Stimulated activated CD8-positive, alpha-beta memory T cell treated with anti-CD3 and anti-CD28 coated beads, Interleukin-2, amount 100 ng/mL, for 1 hour (primary cell): ENCODE measurements around the gene INSL4.
A peak's percentile ranks its signal among the peaks of the same experiment; 100 is the strongest.

Experiments
- DNase-seq, 2 donors: peaks; one replicate each; pipeline ENCODE4 v3.0.0-alpha.2; 2020; ENCODE audit warnings: low read depth in 2 of 2

INSL4 gene

DNA sequence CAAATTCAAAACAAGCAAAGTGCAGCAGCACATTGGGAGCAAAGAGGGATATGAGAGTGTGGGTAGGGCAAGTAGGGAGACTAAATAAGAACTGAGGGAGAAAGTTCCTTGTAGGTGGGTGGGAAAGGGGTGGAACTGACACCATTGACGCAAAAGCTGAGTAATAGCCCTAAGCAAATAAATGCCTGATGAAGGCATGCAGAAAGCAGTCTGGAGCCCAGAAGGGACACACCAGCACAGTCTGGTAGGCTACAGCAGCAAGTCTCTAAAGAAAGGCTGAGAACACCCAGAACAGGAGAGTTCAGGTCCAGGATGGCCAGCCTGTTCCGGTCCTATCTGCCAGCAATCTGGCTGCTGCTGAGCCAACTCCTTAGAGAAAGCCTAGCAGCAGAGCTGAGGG is at the start of gene INSL4:
TSS of gene INSL4 (plus strand) at position 208 of the 400 bp plus-strand sequence. CDS start at position 313, 105 bp downstream.
- no peak for DNase-seq

DNA sequence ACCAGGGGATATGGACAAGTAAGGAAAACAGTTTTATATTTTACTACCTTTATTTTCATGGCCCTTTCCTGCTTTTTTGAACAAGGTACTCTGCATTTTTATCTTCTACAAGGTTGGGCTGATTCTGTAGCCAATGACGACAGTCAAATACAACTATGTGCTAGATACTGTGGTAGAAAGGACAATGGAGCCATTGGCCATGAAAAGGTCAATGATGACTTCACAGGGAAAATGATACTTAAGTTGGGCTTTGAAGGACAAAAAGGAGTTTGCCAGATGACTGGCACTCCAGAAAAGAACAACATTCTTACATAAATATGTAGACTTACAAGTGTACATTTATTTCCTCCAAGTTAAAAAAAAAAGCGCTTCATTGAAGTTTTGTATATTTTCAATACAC is 46.4 kb upstream of the INSL4 start:
- no peak for DNase-seq

DNA sequence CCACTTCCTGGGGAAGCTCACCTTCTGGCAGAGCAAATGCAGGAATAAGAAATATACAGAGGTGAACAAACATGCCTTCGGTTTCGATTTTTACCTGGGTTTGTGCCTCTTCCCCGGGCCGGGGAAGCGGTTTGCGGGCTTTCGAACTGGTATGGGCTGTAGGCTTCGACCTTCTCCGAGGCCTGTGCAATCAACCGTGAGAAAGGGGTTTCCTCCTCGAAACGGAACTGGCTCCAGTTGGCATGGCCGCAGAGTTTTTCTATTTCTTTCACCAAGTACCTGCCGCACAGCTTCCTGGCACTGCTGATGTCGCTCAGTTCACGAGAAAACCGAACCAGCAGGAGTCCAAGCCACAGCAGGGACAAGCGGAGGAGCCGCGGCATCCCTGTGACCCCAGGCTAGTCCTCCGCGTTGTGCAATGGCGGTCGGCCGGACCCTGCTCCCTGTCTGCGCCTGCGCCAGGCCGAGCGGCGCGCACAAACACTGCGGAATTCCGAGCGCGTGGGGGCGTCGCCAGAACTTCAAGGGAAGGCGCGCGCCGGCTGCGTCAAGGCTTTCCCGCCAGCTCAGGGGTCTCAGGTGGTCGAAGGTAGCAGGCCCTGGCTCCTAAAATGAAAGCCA is 45.9 kb upstream of the INSL4 start, which contains the start of gene INSL6:
TSS of gene INSL6 (minus strand) at position 420 of the 621 bp plus-strand sequence. CDS start at position 383, 37 bp downstream.
- DNase-seq, result no peak

DNA sequence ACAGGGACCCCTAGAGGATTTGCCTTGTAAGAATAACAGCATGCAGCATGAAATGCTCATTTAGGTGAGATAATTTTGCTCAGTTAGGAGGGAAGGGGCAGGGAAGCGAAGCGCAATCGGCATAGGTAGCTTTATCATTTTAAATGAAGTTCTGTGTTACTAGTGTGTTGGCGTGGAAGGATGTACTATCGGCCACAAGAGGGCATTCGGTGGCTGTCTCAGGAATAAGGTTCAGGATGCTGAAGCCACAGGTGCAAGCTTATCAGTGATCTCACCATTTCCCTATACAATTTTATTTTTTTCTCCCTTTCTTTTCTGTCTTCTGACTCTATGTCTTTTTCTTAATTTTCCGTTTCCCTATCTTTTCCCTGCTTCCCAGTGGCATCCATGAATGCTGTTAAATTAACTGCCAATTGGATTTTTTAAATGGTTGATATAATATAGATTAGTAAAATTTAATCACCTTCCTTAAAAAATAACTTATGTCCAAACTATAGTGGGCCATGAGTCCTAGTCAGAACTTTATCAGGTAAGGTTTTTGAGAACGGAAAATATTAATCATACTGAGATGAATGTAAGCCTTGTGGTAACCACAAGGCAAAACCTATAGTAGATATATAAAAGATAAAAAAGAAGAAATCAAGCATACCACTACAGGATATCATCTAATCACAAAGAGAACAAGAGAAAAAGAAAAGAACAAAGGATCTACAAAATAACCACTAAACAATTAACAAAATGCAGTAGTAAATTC is 44.6 kb upstream of the INSL4 start:
- DNase-seq, result peak; percentile 9 to 26

DNA sequence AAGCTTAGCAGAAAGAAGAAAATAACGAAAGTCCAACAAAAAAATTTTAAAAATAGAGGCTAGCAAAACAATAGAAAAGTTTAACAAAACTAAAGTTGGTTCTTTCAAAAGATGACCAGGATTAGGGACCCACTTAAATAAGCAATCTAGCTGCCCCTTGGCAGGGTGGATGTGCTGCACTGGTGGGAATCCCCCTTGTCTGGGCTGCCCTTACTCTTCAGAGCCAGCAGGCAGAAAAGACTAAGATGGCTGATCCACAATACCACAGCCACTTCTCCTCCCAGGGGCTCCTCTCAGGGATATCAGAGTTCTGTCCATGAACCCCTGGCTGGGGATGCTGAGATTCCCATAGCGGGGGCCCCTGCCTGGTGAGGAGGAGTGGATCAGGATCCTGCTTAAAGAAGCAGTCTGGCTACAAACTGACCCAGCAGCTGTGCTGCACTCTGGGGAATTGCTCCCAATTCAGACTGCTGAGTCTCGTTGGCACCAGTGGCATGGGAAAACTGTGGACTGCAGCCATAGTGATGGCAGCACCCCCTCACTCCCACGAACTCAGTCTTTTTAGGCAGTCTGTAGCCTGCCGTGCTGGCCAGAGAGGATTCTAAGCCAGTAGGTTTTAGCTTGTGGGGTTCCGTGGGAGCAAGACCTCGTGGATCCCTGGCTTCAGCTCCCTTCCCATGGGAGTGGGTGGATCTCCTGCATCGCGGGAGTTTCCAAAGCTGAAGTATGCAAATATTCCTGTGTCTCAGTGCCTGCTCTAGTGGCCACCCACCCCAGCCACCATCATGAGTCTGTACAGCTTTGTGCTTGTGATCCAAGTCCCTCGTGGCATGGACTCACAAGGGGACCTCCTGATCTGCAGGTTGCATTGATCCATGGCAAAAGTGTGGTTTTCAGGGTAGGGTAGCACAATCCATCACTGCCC is 42.9 kb upstream of the INSL4 start:
- no peak for DNase-seq

DNA sequence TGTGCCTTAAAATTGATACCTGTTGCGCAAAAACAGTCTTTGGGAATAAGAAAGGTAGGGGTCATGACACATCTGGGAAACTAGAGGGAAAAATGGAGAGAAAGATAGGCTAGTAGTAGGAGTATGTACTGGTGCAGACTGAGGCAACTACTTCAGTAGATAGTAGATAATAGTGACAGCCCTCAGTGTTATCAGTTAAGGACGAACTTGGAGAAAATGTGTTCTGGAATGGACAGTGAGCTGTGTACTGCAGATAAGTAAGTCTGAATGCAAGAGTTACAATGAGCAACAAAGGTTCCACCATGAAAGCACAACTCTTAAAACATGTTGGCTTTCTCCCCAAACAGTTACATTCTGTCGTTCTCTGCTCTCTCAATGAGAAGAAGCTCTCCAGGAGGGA is 39.2 kb upstream of the INSL4 start:
- DNase-seq, result no peak

DNA sequence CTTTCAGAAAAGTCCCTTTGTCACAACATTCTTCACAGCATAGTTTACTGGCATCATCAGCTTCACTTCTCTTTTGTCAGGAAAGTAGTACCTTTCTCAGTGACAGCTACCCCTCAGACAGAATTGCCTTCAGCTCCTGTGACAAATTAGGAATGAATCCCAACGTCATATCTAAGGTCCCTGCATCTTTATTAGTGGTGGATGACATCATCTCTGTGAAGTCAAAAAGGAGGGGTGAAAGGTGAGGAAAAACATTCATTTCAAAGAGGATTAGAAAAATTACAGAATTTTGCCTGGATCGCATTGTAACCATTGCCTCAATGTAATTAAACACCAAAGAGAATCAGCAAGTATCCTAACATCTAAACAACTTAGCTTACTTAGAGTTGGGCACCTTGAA is 37.9 kb upstream of the INSL4 start:
- no peak for DNase-seq

DNA sequence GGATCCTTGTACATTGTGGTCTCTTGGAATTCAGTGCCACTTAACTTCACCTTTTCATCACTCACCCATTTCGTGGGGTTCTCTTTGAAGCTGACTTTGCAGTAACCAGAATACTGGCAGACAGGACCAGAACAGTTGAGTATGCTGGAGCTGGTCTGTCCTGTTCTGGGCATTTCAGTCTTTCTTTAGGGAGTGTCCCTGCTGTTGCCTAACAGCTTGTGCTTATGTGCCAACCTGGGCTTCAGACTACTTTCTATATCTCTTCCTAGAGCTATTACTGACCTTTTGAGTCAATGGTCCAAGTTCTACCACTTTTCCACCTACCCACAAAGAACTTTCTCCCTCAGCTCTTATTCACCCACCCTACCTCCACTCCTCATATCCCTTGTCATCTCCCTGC is 35.8 kb upstream of the INSL4 start:
- DNase-seq, result no peak

DNA sequence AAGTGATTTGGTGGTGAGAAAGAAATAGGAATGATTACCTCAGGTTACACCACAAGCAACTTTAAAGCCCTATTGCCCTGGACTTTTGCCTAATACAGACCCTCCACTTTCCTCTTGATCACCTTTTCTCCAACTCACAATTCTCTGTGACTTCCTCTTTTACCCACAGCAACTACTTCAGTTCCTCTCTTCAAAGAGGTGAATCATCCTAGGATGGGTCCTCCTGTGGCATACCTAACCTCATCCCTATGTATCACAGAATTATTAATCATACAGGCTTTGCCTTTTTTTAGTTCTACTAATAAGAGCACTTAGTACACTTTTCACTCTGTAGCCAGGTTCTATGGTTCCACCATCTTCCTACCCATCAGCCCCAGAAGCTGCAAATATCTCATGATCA is 26.1 kb upstream of the INSL4 start:
- no peak for DNase-seq

DNA sequence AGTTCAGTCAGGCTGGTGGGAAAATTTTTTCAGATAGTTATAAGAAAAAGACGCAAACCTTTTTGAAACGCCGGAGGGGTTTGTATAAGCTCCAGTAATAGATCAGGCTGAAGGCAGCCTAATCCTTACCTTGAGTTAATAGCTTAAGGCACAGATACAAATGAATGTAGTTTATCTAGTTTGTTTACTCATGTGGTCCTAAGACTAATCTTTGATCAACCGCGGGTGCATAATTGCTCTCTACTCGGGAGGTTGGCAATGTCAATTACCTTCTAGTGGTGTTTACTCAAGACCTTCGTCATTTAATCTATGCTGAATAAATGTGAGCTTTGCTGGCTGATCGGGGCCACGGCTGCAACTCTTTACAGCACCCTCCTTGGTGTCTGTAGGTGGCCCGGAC is 665 bp upstream of the INSL4 start:
- DNase-seq, result no peak

DNA sequence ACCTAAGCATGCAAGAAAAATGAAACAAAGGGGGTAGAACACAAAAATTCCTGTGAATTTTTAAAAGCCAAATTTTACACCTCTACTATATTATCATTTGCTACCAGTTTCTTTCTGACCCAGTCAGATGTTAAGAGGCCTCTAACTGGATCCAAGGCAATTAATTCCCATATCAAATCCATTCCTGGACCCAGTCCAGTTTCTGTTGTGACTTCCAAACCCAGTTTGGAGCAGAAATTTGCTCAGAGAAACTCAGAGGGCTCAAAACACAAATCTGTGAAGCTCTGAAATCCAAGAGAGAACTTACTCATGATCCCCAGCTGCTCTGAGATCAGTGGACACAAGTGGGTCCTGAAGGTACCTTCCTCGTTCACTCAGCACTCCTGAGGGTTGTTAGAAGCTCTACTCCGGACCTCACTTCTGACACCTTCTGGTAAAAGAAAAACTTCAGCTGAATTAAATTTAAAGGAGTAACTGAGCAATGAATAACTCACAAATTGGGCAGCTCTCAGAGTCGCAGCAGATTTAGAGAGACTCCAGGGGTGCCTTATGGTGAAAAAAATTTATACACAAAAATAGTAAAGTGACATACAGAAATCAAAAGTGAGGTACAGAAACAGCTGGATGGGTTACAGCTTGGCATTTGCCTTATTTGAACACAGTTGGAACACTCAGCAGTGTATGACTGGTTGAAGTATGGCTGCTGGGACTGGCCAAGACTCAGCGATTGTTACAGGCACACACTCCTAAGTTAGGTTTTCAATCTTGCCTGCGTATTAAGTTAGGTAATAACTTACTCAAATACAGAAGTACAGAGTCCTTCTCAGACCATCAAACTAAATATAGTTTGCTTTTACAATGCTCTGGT is 32.4 kb downstream of the INSL4 start:
- no peak for DNase-seq

DNA sequence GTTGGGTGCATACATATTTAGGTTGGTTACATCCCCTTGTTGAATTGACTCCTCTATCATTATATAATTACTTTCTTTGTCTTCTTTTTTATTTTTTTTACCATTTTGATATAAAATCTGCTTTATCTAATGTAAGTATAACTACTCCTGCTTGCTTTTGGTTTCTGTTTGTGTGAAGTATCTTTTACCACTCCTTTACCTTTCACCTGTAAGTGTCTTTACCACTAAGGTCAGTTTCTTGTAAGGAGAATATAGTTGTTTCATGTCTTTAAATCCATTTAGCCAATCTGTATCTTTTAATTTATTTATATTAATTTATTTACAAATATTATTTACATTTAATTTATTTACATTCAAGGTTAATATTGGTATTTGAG is 33.0 kb downstream of the INSL4 start:
- no peak for DNase-seq

DNA sequence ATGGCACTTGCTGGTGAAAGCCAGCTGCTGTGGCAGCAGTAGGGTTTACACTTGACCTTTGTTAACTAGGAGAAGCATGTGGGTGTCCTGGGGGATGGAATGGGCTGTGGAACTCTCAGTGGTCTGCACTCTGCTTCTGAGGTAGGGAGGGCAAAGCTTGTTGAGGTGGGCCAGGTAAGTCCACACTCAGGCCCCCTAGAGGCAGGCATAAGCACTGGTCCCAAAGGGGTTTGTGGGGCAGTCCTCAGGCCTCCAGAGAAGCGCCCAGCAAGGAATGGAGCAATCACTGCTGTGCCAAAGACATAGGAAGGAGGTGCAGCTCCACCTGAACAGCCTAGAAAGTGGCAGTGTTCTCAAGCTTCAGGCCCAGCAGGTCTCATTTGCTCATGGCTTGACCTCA is 34.7 kb downstream of the INSL4 start:
- no peak for DNase-seq

DNA sequence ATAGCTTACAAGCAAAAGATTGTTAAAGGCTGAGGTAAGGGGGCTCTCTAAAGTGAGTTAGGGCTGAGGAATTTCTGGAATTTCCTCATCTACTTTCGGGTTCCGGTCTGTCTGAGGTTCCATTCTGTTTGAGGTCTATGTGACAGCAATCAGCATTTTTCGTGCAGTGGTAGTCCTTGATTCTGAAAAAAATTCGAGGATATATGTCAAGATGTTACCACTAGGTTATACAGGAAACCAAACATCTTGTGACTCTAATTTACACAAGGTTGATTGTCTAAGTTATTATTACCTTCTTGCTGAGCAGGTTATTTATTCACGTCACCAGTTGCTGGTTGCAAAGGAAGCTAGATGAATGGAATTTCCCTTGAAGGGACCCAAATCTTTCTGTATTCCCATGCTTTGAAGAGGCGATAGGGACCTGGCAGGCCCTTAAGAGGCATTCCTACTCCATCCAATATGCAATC is 38.1 kb downstream of the INSL4 start:
- no peak for DNase-seq

DNA sequence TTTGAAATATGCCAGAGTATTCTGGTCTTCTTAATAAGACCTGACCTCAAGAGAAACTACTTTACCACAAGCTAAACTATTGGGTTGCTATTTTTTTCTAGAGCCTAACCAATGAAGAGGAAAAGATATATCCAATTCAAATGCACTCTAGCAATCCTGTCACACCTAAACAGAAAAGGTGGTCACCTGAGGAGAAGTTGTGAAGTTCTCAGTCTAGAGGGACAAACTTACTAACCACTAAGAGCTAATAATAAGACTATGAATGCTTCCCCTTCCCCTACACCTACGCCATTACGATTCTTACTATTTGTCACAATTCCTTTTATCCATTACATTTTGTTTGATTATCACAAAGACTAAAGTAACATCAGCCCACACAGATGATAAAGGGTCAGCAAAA is 43.6 kb downstream of the INSL4 start:
- DNase-seq, result no peak

DNA sequence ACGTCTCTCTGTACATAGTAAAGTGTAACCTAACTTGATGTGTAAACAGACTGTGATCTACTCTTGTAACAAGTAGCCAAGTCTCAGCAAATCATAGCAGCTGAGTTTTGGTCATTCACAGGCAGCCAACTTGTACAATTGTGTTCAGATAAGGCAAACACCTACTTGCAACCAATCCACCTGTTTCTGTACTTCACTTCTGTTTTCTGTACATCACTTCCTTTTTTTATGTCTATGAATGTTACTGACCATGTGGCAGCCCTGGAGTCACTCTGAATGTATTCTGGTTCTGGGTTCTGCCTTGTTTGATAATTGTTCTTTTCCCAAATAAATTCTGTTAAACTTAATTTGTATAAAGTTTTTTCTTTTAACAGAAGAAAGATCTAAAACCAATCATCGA is 47.3 kb downstream of the INSL4 start:
- no peak for DNase-seq
